ENCODE measurements around the gene SORCS2. TPM values are rescaled to one million over a fixed set of nuclear protein-coding genes. Genes with fewer than 3 reads are reported as not detected.
A peak's percentile ranks its signal among the peaks of the same experiment; 100 is the strongest.

Gene SORCS2
- total and polyA plus RNA-seq, 2 donors (not counting 1 experiment from before 2014, with no cell fraction given), result not detected

- Histone ChIP-seq H3K27me3 (replicated peaks in 1 of 4; ENCODE audit: control extremely low read depth in 1 of 4, control insufficient read depth in 3 of 4, insufficient read depth in 4 of 4, low read length in 3 of 4) (no peaks in the 10 kb centered on the region), H3K4me2 (replicated peaks; ENCODE audit: low read depth, low read length, poor library complexity, severe bottlenecking) (no peak overlapping the region), H4K20me1 (ENCODE audit: control insufficient read depth, insufficient read depth, low read length, poor library complexity, severe bottlenecking) (no peaks in the 10 kb centered on the region), H3K36me3 (replicated peaks in 1 of 2; ENCODE audit: control extremely low read depth in 1 of 2, control insufficient read depth in 1 of 2, extremely low read depth in 1 of 2, insufficient read depth in 2 of 2, low read length in 1 of 2) (no peaks in the 10 kb centered on the region), H3K27ac (ENCODE audit: low read length in 2 of 2) (no peak overlapping the region), H3K79me2 (ENCODE audit: control insufficient read depth, insufficient read depth, low read length) (no peaks in the 10 kb centered on the region), H2AFZ (ENCODE audit: insufficient read depth, low read depth, low read length, poor library complexity, severe bottlenecking) (no peak overlapping the region), H3K9me3 (ENCODE audit: control extremely low read depth in 1 of 3, control insufficient read depth in 2 of 3, insufficient read depth in 1 of 3, low read length in 2 of 3) (peaks cover 0 to 52% (median 0%) of the 10 kb centered on the region in 3 donors), H3K4me3 (ENCODE audit: control extremely low read depth in 1 of 5, extremely low read depth in 1 of 5, insufficient read depth in 1 of 5, low read depth in 2 of 5, low read length in 4 of 5) (no peak overlapping the region), H3K4me1 (ENCODE audit: control insufficient read depth in 2 of 2, insufficient read depth in 2 of 2, low read length in 2 of 2) (no peaks in the 10 kb centered on the region), H3K9ac (ENCODE audit: low read length) (no peak overlapping the region)
- no peaks in the 10 kb centered on the region for H3K4me1 Mint-ChIP-seq
- ATAC-seq (ENCODE audit: low read depth) (no peak), DNase-seq (no peak)
- intact Hi-C loops (cut with micrococcal nuclease), result no loop called here
- no peak overlapping the region for H3K4me3 Mint-ChIP-seq
- no peak overlapping the region for H3K27ac Mint-ChIP-seq
- WGBS (ENCODE audit: insufficient coverage), result 63% methylated on average over 3 of the region's 3 CpGs
- no peak for TF ChIP-seq CTCF (IDR thresholded peaks at IDR 0.05)
- TF ChIP-seq EZH2 (IDR thresholded peaks at IDR 0.05; ENCODE audit: borderline replicate concordance, insufficient read depth, low read depth, low read length, poor library complexity, severe bottlenecking), result no peak
- ChIA-PET CTCF (no interaction called here), POLR2A (no interaction called here)
- no peaks in the 10 kb centered on the region for H3K27me3 Mint-ChIP-seq
- H3K9me3 Mint-ChIP-seq (ENCODE audit: insufficient read depth), result peaks cover 2% of the 10 kb centered on the region
Observed at GRCh38 chr4:7539186-7539585, 346.8 kb downstream of the SORCS2 start.

GRCh38 chr4:7539659-7540058, 347.3 kb downstream of the SORCS2 start:
- no peak overlapping the region for H3K9ac ChIP-seq (ENCODE audit: low read length)
- intact Hi-C loops (cut with micrococcal nuclease), result no loop called here
- H4K20me1 ChIP-seq (ENCODE audit: control insufficient read depth, insufficient read depth, low read length, poor library complexity, severe bottlenecking), result no peaks in the 10 kb centered on the region
- no peak overlapping the region for H3K4me3 Mint-ChIP-seq
- no peaks in the 10 kb centered on the region for H3K79me2 ChIP-seq (ENCODE audit: control insufficient read depth, insufficient read depth, low read length)
- DNase-seq (peak; percentile 27), ATAC-seq (ENCODE audit: low read depth) (peak; percentile 14)
- no peak overlapping the region for H3K4me2 ChIP-seq (replicated peaks; ENCODE audit: low read depth, low read length, poor library complexity, severe bottlenecking)
- CTCF ChIA-PET, result no interaction called here
- H3K9me3 ChIP-seq (ENCODE audit: control extremely low read depth in 1 of 3, control insufficient read depth in 2 of 3, insufficient read depth in 1 of 3, low read length in 2 of 3), result peaks cover 0 to 53% (median 0%) of the 10 kb centered on the region in 3 donors
- POLR2A ChIA-PET, result no interaction called here
- H2AFZ ChIP-seq (ENCODE audit: insufficient read depth, low read depth, low read length, poor library complexity, severe bottlenecking), result no peak overlapping the region
- H3K4me1 ChIP-seq (ENCODE audit: control insufficient read depth in 2 of 2, insufficient read depth in 2 of 2, low read length in 2 of 2), result no peaks in the 10 kb centered on the region
- peaks cover 2% of the 10 kb centered on the region for H3K9me3 Mint-ChIP-seq (ENCODE audit: insufficient read depth)
- H3K27me3 ChIP-seq (replicated peaks in 1 of 4; ENCODE audit: control extremely low read depth in 1 of 4, control insufficient read depth in 3 of 4, insufficient read depth in 4 of 4, low read length in 3 of 4), result no peaks in the 10 kb centered on the region
- H3K27ac Mint-ChIP-seq, result no peak overlapping the region
- H3K4me3 ChIP-seq (ENCODE audit: control extremely low read depth in 1 of 5, extremely low read depth in 1 of 5, insufficient read depth in 1 of 5, low read depth in 2 of 5, low read length in 4 of 5), result no peak overlapping the region
- no peak overlapping the region for H3K27ac ChIP-seq (ENCODE audit: low read length in 2 of 2)
- no peaks in the 10 kb centered on the region for H3K36me3 ChIP-seq (replicated peaks in 1 of 2; ENCODE audit: control extremely low read depth in 1 of 2, control insufficient read depth in 1 of 2, extremely low read depth in 1 of 2, insufficient read depth in 2 of 2, low read length in 1 of 2)
- no peaks in the 10 kb centered on the region for H3K4me1 Mint-ChIP-seq
- no peaks in the 10 kb centered on the region for H3K27me3 Mint-ChIP-seq
- 63% methylated on average over 2 of the region's 9 CpGs for WGBS (ENCODE audit: insufficient coverage)
- no peak for TF ChIP-seq EZH2 (IDR thresholded peaks at IDR 0.05; ENCODE audit: borderline replicate concordance, insufficient read depth, low read depth, low read length, poor library complexity, severe bottlenecking)
- TF ChIP-seq CTCF (IDR thresholded peaks at IDR 0.05), result no peak
